ENCODE measurements around the gene PDK1. TPM values are rescaled to one million over a fixed set of nuclear protein-coding genes. Genes with fewer than 3 reads are reported as not detected.
"Not testable (repeated sequence)": the region's sequence is repeated elsewhere in the genome, so short reads cannot be mapped to it uniquely, and the experiment has no call there.

PDK1 gene
- total RNA-seq, 1 donor from 2014 or later, result 14.6 TPM

DNA sequence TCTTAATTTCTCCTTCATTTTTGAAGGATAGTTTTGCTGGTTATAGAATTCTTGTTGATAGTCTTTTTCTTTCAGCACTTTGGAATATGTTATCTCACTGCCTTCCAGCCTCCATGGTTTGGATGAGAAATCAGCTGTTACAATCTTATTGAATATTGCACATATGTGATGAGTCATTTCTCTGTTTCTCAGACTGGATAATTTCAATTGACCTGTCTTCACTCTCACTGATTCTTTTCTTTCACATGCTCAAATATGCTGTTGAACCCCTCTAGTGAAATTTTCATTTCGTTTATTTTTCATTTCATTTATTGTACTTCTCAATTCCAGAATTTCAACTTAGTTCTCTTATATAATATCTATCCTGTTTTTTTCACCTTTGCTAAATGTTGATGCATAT, 22.2 kb downstream of the PDK1 start:
- H3K4me1 Mint-ChIP-seq, result peaks cover 4% of the 10 kb centered on the region
- peaks cover 56% of the 10 kb centered on the region for H3K36me3 Mint-ChIP-seq (ENCODE audit: low read depth)
- peaks cover 27% of the 10 kb centered on the region for H3K9me3 Mint-ChIP-seq
- TF ChIP-seq, protein P1, sequence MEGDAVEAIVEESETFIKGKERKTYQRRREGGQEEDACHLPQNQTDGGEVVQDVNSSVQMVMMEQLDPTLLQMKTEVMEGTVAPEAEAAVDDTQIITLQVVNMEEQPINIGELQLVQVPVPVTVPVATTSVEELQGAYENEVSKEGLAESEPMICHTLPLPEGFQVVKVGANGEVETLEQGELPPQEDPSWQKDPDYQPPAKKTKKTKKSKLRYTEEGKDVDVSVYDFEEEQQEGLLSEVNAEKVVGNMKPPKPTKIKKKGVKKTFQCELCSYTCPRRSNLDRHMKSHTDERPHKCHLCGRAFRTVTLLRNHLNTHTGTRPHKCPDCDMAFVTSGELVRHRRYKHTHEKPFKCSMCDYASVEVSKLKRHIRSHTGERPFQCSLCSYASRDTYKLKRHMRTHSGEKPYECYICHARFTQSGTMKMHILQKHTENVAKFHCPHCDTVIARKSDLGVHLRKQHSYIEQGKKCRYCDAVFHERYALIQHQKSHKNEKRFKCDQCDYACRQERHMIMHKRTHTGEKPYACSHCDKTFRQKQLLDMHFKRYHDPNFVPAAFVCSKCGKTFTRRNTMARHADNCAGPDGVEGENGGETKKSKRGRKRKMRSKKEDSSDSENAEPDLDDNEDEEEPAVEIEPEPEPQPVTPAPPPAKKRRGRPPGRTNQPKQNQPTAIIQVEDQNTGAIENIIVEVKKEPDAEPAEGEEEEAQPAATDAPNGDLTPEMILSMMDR (conservative IDR thresholded peaks at IDR 0.05), result no peak
- no peaks in the 10 kb centered on the region for H3K27me3 Mint-ChIP-seq (ENCODE audit: low read depth)
- no peak for DNase-seq (ENCODE audit: low read depth, low spot score)
- H3K4me3 Mint-ChIP-seq, result no peak overlapping the region
- H3K27ac Mint-ChIP-seq (ENCODE audit: unreplicated experiment), result no peak overlapping the region

DNA sequence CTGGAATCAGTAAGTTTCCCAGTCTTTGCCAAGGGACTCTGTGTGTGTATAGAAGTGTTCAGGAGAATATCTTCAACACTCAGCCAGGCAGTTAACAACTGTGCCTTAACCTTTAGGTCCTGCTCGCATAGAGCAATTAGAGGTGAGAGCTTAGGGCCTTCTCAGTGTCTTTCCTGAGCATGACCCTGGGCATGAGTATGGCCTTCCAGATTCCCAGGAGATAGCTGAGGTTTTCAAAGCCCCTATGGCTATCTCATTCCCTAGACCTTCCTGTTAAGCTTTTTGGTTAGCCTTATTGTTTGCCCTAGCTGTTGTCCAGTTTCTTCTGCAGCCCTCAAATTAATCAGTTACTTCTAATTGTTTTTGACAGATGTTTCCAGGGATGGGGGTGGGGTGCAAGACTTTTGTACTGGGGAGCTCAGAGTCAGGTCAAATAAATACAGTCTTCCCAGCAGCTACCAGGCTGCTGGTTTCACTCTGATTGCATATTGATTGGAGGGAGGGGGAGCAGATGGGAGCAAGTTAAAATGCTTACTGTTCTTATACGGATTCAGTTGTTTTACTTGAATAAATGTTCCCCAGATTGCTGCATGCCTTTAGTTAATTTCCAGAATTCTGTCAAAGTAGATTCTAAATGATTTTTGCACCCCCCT, 23.1 kb downstream of the PDK1 start:
- no peak for DNase-seq (ENCODE audit: low read depth, low spot score)
- H3K36me3 Mint-ChIP-seq (ENCODE audit: low read depth), result peaks cover 52% of the 10 kb centered on the region
- H3K27ac Mint-ChIP-seq (ENCODE audit: unreplicated experiment), result no peak overlapping the region
- H3K9me3 Mint-ChIP-seq, result peaks cover 25% of the 10 kb centered on the region
- TF ChIP-seq, protein P1 (conservative IDR thresholded peaks at IDR 0.05), result no peak
- H3K27me3 Mint-ChIP-seq (ENCODE audit: low read depth), result no peaks in the 10 kb centered on the region
- peaks cover 4% of the 10 kb centered on the region for H3K4me1 Mint-ChIP-seq
- H3K4me3 Mint-ChIP-seq, result no peak overlapping the region

DNA sequence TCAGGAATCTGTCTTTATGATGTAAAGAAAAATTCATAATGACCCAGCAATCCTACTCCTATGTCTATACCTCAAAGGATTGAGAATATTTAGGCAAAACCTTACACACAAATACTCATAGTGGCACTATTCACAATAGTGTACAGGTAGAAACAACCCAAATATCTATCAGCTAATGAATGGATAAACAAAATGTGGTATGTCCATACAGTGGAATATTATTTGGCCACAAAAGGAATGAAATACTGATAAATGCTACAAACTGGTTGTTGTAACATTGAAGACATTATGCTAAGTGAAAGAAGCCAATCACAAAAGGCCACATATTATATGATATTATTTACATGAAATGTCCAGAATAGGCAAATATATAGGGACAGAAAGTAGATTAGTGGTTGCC, 24.7 kb downstream of the PDK1 start:
- Mint-ChIP-seq H3K4me3 (no peak overlapping the region), H3K36me3 (ENCODE audit: low read depth) (peaks cover 40% of the 10 kb centered on the region), H3K27me3 (ENCODE audit: low read depth) (no peaks in the 10 kb centered on the region), H3K9me3 (peaks cover 17% of the 10 kb centered on the region), H3K27ac (ENCODE audit: unreplicated experiment) (no peak overlapping the region), H3K4me1 (peaks cover 4% of the 10 kb centered on the region)
- TF ChIP-seq, protein P1 (conservative IDR thresholded peaks at IDR 0.05), result no peak
- DNase-seq (ENCODE audit: low read depth, low spot score), result no peak

DNA sequence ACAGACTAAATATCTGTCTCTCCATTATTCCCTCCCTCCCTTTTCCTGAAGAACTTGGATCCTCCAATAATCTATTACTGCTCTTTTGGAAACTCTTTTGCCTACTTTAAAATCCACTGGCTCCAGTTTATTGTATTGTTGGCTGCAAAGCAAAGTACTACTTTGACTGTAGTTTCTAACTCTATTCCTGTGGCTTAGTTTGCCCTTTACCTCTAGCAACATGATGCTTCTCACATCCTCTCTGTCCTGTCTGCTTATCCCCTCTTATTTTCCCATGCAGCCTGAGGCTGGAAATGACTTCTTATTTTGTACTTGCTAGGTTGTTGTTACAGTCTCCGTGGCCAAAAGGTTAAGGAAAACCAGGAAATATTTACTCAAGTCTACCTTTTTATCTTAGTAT, 26.8 kb downstream of the PDK1 start:
- no peak overlapping the region for H3K4me3 Mint-ChIP-seq
- TF ChIP-seq, protein P1 (conservative IDR thresholded peaks at IDR 0.05), result no peak
- H3K36me3 Mint-ChIP-seq (ENCODE audit: low read depth), result peaks cover 47% of the 10 kb centered on the region
- H3K9me3 Mint-ChIP-seq, result peaks cover 10% of the 10 kb centered on the region
- no peak for DNase-seq (ENCODE audit: low read depth, low spot score)
- no peaks in the 10 kb centered on the region for H3K27me3 Mint-ChIP-seq (ENCODE audit: low read depth)
- H3K4me1 Mint-ChIP-seq, result peaks cover 4% of the 10 kb centered on the region
- H3K27ac Mint-ChIP-seq (ENCODE audit: unreplicated experiment), result no peak overlapping the region

DNA sequence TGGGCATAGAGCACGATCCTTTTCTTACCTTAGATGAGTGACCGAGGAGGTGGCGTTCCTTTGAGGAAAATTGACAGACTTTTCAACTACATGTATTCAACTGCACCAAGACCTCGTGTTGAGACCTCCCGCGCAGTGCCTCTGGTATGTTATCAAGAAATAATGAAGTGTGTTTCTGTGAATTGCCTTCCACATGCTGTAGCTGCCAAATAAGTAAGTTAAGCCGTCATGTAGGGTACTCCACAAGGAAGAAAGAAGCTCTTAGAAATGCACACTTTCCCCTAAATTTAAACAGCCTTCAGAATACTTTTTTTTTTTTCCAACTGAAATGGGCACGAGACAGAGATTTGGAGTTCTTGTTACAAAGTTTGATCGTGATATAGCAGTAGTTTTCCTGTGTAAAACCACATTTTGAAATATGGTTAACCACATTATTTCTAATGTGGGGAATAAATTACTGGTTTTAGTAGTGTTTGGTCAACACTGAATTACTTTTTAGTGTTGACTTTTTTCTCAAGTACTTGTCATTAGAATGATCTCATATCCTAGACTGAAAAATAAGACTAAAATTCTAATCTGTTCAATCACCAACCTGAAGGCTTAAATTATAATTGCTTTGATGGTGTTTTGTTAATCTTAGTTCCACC, 30.5 kb downstream of the PDK1 start:
- no peaks in the 10 kb centered on the region for H3K27me3 Mint-ChIP-seq (ENCODE audit: low read depth)
- H3K27ac Mint-ChIP-seq (ENCODE audit: unreplicated experiment), result no peak overlapping the region
- H3K9me3 Mint-ChIP-seq, result peaks cover 6% of the 10 kb centered on the region
- peaks cover 44% of the 10 kb centered on the region for H3K36me3 Mint-ChIP-seq (ENCODE audit: low read depth)
- TF ChIP-seq, protein P1 (conservative IDR thresholded peaks at IDR 0.05), result no peak
- no peak for DNase-seq (ENCODE audit: low read depth, low spot score)
- H3K4me3 Mint-ChIP-seq, result no peak overlapping the region
- peaks cover 4% of the 10 kb centered on the region for H3K4me1 Mint-ChIP-seq

DNA sequence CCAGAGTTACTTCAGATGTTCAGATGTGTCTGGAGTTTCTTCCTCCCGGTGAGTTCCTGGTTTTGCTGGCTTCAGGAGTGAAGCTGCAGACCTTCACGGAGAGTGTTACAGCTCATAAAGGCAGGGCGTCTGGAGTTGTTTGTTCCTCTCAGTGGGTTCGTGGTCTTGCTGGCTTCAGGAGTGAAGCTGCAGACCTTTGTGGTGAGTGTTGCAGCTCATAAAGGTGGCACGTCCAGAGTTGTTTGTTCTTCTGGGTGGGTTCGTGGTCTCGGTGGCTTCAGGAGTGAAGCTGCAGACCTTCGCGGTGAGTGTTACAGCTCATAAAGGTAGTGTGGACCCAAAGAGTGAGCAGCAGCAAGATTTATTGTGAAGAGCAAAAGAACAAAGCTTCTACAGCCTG, 31.3 kb downstream of the PDK1 start:
- H3K9me3 Mint-ChIP-seq; H3K4me3 Mint-ChIP-seq; H3K27me3 Mint-ChIP-seq (ENCODE audit: low read depth); DNase-seq (ENCODE audit: low read depth, low spot score); H3K4me1 Mint-ChIP-seq; H3K27ac Mint-ChIP-seq (ENCODE audit: unreplicated experiment): not testable (repeated sequence)
- H3K36me3 Mint-ChIP-seq (ENCODE audit: low read depth), result peaks cover 41% of the 10 kb centered on the region
